ENCODE results near the gene KCNK5.

Gene KCNK5

GRCh38 chr6:39228992-39229767 lies at the start of gene KCNK5:
KCNK5 (minus strand) TSS chr6:39229475; CDS start chr6:39229111, 364 bp downstream.
- peak; percentile 9 for DNase-seq (ENCODE audit: extremely low read depth, low read depth)
- peak; percentile 50 for TF ChIP-seq CTCF (IDR thresholded peaks at IDR 0.05; ENCODE audit: low read depth, low read length, missing control alignments)
- peak within 1 kb of the TSS; percentile 48 for H3K4me3 ChIP-seq (replicated peaks; ENCODE audit: low read depth, low read length)

GRCh38 chr6:39276379-39276995 lies 47.2 kb upstream of the KCNK5 start:
- no peak overlapping the region for H3K4me3 ChIP-seq (replicated peaks; ENCODE audit: low read depth, low read length)
- TF ChIP-seq CTCF (IDR thresholded peaks at IDR 0.05; ENCODE audit: low read depth, low read length, missing control alignments), result no peak
- no peak for DNase-seq (ENCODE audit: extremely low read depth, low read depth)

GRCh38 chr6:39274903-39275302 lies 45.6 kb upstream of the KCNK5 start:
- no peak overlapping the region for H3K4me3 ChIP-seq (replicated peaks; ENCODE audit: low read depth, low read length)
- no peak for DNase-seq (ENCODE audit: extremely low read depth, low read depth)
- no peak for TF ChIP-seq CTCF (IDR thresholded peaks at IDR 0.05; ENCODE audit: low read depth, low read length, missing control alignments)

GRCh38 chr6:39274471-39274870 lies 45.2 kb upstream of the KCNK5 start:
- no peak for TF ChIP-seq CTCF (IDR thresholded peaks at IDR 0.05; ENCODE audit: low read depth, low read length, missing control alignments)
- no peak overlapping the region for H3K4me3 ChIP-seq (replicated peaks; ENCODE audit: low read depth, low read length)
- DNase-seq (ENCODE audit: extremely low read depth, low read depth), result no peak

GRCh38 chr6:39273406-39273821 lies 44.1 kb upstream of the KCNK5 start:
- TF ChIP-seq CTCF (IDR thresholded peaks at IDR 0.05; ENCODE audit: low read depth, low read length, missing control alignments), result no peak
- no peak for DNase-seq (ENCODE audit: extremely low read depth, low read depth)
- no peak overlapping the region for H3K4me3 ChIP-seq (replicated peaks; ENCODE audit: low read depth, low read length)

- no peak overlapping the region for H3K4me3 ChIP-seq (replicated peaks; ENCODE audit: low read depth, low read length)
- no peak for DNase-seq (ENCODE audit: extremely low read depth, low read depth)
- TF ChIP-seq CTCF (IDR thresholded peaks at IDR 0.05; ENCODE audit: low read depth, low read length, missing control alignments), result no peak
These were observed 40.7 kb upstream of the KCNK5 start for GRCh38 chr6:39269961-39270360.
